NK-92 treated with Interleukin-12 subunit alpha and Interleukin-12 subunit beta, amount 100 ng/mL, for 24 hours (cell line): ENCODE data around the gene PSMD6.

Experiments
- DNase-seq: peaks from one replicate; lab custom pipeline; 2025; lab: John Stamatoyannopoulos, UW

PSMD6 gene

GRCh38 chr3:64046592-64046991, 23.3 kb upstream of the PSMD6 start:
- DNase-seq = no peak

DNA sequence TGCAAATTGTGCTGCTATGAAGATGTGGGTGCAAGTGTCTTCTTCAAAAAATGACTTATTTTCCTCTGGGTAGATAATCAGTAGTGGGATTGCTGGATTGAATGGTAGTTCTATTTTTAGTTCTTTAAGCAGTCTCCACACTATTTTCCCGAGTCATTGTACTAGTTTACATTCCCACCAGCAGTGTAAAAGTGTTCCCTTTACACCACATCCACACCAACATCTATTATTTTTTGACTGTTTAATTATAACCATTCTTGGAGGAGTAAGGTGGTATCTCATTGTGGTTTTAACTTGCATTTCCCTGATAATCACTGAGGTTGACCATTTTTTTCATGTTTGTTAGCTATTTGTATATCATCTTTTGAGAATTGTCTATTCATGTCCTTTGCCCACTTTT, 19.7 kb upstream of the PSMD6 start:
- no peak for DNase-seq

- DNase-seq = no peak
These were observed 16.9 kb upstream of the PSMD6 start for GRCh38 chr3:64039981-64040733.

DNA sequence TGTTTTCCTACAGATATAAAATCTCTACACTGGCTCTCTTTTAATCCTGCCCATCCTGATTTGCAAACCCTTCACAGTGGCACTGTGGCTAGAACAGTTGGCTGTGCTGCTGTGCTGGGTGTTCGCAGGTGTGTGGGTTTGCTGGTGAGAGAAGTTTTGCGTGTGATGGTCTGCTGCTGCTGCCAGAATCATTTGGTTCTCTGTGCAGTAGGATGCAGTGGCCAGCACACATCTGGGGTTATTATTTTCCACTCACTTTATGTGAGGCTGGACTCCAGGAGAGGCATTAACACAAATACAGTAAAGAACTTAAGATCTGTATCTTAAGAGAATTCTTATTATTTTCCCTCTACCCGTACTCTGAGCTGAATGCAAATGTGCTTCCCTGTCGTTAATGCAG, 16.0 kb upstream of the PSMD6 start:
- DNase-seq = no peak

GRCh38 chr3:64038253-64038767, 15.0 kb upstream of the PSMD6 start:
- DNase-seq = no peak

DNA sequence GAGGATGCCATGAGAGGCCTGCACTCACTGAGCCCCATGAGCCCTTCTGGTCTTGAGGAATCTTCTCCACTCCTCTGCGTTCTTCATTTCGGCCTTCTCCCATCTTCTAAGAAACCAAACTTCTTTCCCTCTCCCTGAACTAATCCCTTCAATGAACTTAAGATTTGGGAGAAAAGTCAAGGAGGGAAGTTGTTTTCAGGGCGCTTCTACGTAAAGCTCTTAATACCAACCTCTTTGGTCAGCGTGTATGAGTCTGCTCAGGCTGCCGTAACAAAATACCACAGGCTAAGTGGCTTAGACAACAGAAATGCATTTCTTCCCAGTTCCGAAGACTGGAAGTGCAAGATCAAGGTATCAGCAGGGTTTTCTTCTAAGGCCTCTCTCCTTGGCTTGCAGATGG, 13.8 kb upstream of the PSMD6 start:
- no peak for DNase-seq

DNA sequence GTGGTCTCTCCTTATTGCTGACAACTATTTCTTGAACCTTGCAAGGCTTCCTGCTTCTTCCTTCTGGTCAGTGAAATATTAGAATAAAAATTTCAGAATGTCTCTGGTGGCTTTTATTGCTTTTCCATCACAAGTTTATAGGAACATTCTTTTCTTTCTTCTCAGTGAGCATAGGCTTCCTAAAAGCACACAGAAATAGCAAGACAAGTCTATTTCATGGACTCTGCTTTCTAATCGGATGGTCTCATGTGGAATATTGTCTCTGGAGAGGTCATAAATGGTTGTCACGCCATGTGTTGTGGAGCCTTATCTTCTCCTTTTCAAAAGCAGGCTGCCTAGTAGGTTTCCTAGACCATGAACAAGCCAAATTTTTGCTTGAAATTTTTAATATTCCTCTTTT, 9.8 kb upstream of the PSMD6 start:
- DNase-seq = no peak

GRCh38 chr3:64031540-64032508, 8.5 kb upstream of the PSMD6 start:
- no peak for DNase-seq

GRCh38 chr3:64030741-64031140, 7.4 kb upstream of the PSMD6 start:
- peak; percentile 47 for DNase-seq

DNA sequence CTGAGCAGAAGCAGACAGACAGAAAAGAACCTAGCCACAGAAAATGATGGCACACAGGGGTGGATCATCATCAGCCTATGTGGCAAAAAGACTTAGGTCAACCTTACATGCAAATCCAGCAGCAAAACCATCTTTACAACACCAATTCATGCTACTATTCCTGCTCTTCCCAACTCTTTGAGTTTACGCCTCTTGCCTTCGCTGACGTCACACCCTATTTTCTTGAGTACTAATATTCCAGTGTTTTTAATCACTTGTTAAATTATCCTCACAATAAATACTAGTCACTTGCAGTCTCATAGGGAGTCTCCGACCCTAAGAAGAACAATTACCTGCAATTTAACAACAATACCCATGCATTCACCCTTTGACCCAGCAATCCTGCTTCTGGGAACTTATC, 6.0 kb upstream of the PSMD6 start:
- DNase-seq = no peak

GRCh38 chr3:64028754-64029153, 5.5 kb upstream of the PSMD6 start:
- no peak for DNase-seq

GRCh38 chr3:64027658-64028057, 4.4 kb upstream of the PSMD6 start:
- DNase-seq = no peak

- DNase-seq = no peak
These were observed 3.1 kb upstream of the PSMD6 start for GRCh38 chr3:64026346-64026745.

DNA sequence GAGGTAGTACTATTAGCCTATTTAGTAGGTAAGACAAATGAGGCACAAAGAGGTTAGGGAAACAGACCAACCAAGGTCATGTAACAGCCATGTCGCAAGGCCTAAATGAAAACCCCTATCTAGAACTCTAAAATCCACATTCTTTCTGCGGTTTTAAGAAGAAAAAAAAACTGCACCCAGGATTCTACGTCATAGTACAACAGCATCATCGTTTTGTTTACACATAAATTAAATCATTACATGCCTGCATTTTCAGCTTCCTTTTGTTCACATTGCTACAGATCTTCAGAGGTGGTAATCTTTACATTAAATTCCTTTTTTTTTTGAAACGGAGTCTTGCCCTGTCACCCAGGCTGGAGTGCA, 548 bp upstream of the PSMD6 start:
- DNase-seq = no peak

GRCh38 chr3:64022451-64023186, 675 bp downstream of the PSMD6 start:
- DNase-seq = no peak

DNA sequence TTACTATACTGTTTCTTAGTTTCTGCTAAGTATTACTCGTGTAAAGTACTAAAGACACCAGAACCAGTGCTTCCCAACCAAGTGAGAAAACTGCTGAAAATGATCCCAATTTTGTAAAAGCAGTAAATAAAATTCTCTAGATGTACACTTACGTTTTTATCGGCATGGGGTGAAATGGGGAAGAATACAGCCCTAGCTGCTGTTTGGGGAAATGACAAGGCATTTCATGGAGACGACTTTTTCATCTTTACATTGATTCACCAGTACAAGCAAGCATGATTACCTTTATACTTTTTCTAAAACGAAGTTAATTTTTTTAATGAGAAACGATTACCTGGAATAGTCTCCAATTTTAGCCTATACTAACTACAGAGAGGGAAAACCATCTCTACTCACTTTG, 1.4 kb downstream of the PSMD6 start:
- no peak for DNase-seq

GRCh38 chr3:64019879-64020278, 3.4 kb downstream of the PSMD6 start:
- DNase-seq = no peak

DNA sequence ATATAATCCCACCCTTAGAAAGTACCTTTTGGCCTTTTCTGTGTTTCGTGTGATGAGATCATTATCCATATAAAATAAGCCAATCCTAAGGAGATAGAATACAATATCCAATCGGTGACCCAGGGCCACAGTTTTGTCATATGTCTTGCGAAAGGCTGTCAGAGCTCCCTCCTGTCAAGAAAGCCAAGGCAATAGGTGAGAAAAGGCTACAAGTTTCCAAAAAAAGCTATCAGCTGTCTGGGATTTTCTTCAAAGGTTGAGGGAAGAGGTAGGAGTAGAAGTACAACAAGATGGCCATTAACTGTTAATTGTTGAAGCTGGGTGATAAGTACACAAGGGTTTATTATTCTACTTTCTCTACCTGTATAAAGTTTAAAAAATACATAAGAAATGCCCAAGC, 4.0 kb downstream of the PSMD6 start:
- DNase-seq = no peak

GRCh38 chr3:64016941-64017620, 6.2 kb downstream of the PSMD6 start:
- DNase-seq = no peak

DNA sequence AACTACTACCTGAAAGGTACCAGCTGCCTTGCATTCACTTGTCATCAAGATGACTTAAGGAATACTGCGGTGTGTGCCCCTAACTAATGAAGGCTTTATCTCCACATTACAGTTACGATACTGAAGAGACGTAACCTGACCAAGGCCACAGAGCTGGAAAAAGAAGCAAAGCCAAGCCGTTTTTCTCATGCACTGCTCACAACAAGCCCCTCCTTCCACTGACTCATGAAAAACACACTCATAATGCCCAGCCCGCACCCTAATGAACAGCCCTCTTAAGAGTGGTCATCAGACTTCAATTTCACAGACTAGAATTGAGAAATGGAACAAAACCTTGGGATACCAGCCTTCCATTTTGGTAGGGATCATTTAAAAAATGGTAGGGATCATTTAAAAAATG, 11.6 kb downstream of the PSMD6 start:
- no peak for DNase-seq

DNA sequence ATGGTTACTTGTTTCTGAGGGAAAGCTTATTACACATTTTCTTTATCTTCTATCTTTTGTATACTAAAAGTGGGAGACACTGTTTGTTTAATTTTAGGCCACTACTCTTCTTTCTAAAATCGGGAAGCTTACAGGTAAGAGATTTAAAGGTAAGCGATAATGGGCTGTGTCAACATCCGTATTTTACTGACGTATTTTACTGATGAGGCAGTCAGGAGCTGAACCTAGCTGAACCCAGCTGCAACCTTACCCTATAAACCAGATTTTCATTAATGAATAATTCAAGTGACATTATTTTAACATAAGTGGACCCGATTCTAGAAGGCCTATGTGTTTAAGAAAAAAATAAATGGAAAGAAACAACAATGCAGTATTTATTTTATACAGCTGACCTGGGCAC, 13.1 kb downstream of the PSMD6 start:
- no peak for DNase-seq

DNA sequence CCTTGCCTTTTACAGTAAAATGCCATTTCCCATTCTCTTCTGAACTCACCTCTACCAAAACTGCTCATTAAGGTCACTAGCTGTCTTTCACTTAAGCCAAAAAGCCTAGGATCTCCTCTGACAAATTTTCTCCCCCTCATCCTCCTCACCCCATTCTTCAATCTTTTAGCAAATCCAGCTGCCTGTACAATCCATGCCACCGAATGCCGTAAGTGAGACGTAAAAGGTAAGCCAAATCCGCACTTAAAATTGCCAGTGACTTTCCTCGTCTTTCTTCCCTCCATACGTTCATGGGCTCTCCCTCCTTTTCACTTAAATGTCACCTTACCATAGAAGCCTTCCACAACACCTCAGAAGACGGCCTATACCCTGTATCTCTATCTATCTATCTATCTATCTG, 13.8 kb downstream of the PSMD6 start:
- DNase-seq = no peak
